OCI-LY1 (cell line): Measurements from ENCODE around the gene IMPA2.

Experiments
- H2AFZ ChIP-seq: fragments of 200-600 bp; sonication (generic), shearing (Covaris generic); 2 replicates; pipeline ENCODE4 v1.6.0; 2014; ENCODE audit warnings: antibody characterized with exemption, mild to moderate bottlenecking, low read length
- H3F3A ChIP-seq: fragments of 200-600 bp; sonication (generic), shearing (Covaris generic); 2 replicates; pipeline ENCODE4 v1.6.0; 2014; ENCODE audit warnings: mild to moderate bottlenecking, antibody characterized with exemption, low read length, moderate library complexity; ENCODE audit not compliant: insufficient read depth
- H3K27ac ChIP-seq: fragments of 200-600 bp; sonication (generic); 2 replicates; pipeline ENCODE4 v1.5.1; 2014; ENCODE audit warnings: low read length, mixed run types, mild to moderate bottlenecking, low read depth; ENCODE audit not compliant: poor library complexity, severe bottlenecking
- H3K27me3 ChIP-seq: fragments of 200-600 bp; sonication (generic); 2 replicates; pipeline ENCODE4 v1.6.0; 2014; ENCODE audit warnings: antibody characterized with exemption, mild to moderate bottlenecking, low read length, moderate library complexity; ENCODE audit not compliant: insufficient read depth
- H3K36me3 ChIP-seq: fragments of 200-600 bp; sonication (generic); 2 replicates; pipeline ENCODE4 v1.6.1; 2014; ENCODE audit warnings: mild to moderate bottlenecking, antibody characterized with exemption, low read length, moderate library complexity, mixed read lengths; ENCODE audit not compliant: insufficient read depth
- H3K4me1 ChIP-seq: fragments of 200-600 bp; sonication (generic); 2 replicates; pipeline ENCODE4 v1.5.1; 2014; ENCODE audit warnings: mild to moderate bottlenecking, low read length, moderate library complexity; ENCODE audit not compliant: insufficient read depth, severe bottlenecking
- H3K4me2 ChIP-seq: fragments of 200-600 bp; sonication (generic), shearing (Covaris generic); 2 replicates; pipeline ENCODE4 v1.6.1; 2014; ENCODE audit warnings: low read length
- H3K4me3 ChIP-seq: fragments of 200-600 bp; sonication (generic); 2 replicates; pipeline ENCODE4 v1.5.1; 2014; ENCODE audit warnings: low read length, low read depth, mild to moderate bottlenecking, mixed read lengths; ENCODE audit not compliant: poor library complexity, severe bottlenecking
- H3K79me2 ChIP-seq: fragments of 200-600 bp; shearing (Covaris generic); 2 replicates; pipeline ENCODE4 v1.6.1; 2016; ENCODE audit warnings: mixed run types, low read length, mixed read lengths; ENCODE audit not compliant: insufficient read depth
- H3K9ac ChIP-seq: fragments of 200-600 bp; sonication (generic), shearing (Covaris generic); 2 replicates; pipeline ENCODE4 v1.6.1; 2014; ENCODE audit warnings: mild to moderate bottlenecking, low read length, mixed read lengths
- H3K9me2 ChIP-seq: fragments of 200-600 bp; sonication (generic), shearing (Covaris generic); 2 replicates; pipeline ENCODE4 v1.6.1; 2014; ENCODE audit warnings: low read depth, mild to moderate bottlenecking, low read length, mixed read lengths
- H3K9me3 ChIP-seq: fragments of 200-600 bp; shearing (Covaris generic); 2 replicates; pipeline ENCODE4 v1.6.1; 2014; ENCODE audit warnings: low read length, mixed read lengths
- H4K20me1 ChIP-seq: fragments of 200-600 bp; sonication (generic), shearing (Covaris generic); 2 replicates; pipeline ENCODE4 v1.6.0; 2016; ENCODE audit warnings: mild to moderate bottlenecking, low read length; ENCODE audit not compliant: insufficient read depth
- CTCF ChIP-seq: fragments of 200-600 bp; sonication (generic), shearing (Covaris generic); IDR thresholded peaks from 2 replicates; pipeline ENCODE4 v1.5.1; 2017; ENCODE audit warnings: mild to moderate bottlenecking, antibody characterized with exemption, low read length, moderate library complexity, mixed read lengths
- EZH2 ChIP-seq: fragments of 200-600 bp; sonication (generic), shearing (Covaris generic); IDR thresholded peaks from 2 replicates; pipeline ENCODE4 v1.8.0; 2017; ENCODE audit warnings: borderline replicate concordance, mixed run types, mild to moderate bottlenecking, antibody characterized with exemption, low read length, moderate library complexity, mixed read lengths

IMPA2 gene

GRCh38 chr18:11989966-11990380 lies 8.7 kb downstream of the IMPA2 start:
- Histone ChIP-seq H3K4me2 (no peak overlapping the region), H3K27me3 (no peaks in the 10 kb centered on the region), H3K9me3 (no peaks in the 10 kb centered on the region), H3K36me3 (no peaks in the 10 kb centered on the region), H3K9me2 (no peaks in the 10 kb centered on the region), H3F3A (no peaks in the 10 kb centered on the region), H3K9ac (no peak overlapping the region), H4K20me1 (no peaks in the 10 kb centered on the region), H3K27ac (no peak overlapping the region), H3K4me1 (no peaks in the 10 kb centered on the region), H3K79me2 (no peaks in the 10 kb centered on the region), H3K4me3 (no peak overlapping the region), H2AFZ (no peak overlapping the region)
- TF ChIP-seq EZH2, result no peak
- no peak for TF ChIP-seq CTCF

GRCh38 chr18:11990539-11990938 lies 9.2 kb downstream of the IMPA2 start:
- Histone ChIP-seq H2AFZ (no peak overlapping the region), H3K36me3 (no peaks in the 10 kb centered on the region), H3K9me2 (no peaks in the 10 kb centered on the region), H3K4me3 (no peak overlapping the region), H3K27me3 (no peaks in the 10 kb centered on the region), H3K9me3 (no peaks in the 10 kb centered on the region), H4K20me1 (no peaks in the 10 kb centered on the region), H3K4me1 (no peaks in the 10 kb centered on the region), H3F3A (no peaks in the 10 kb centered on the region), H3K4me2 (no peak overlapping the region), H3K27ac (no peak overlapping the region), H3K9ac (no peak overlapping the region), H3K79me2 (no peaks in the 10 kb centered on the region)
- TF ChIP-seq EZH2, result no peak
- TF ChIP-seq CTCF, result no peak

- H3K9me2 ChIP-seq, result no peaks in the 10 kb centered on the region
- H3K27ac ChIP-seq, result no peak overlapping the region
- H4K20me1 ChIP-seq, result no peaks in the 10 kb centered on the region
- H2AFZ ChIP-seq, result no peak overlapping the region
- H3K27me3 ChIP-seq, result no peaks in the 10 kb centered on the region
- no peak for TF ChIP-seq CTCF
- no peak for TF ChIP-seq EZH2
- no peaks in the 10 kb centered on the region for H3K4me1 ChIP-seq
- H3K36me3 ChIP-seq, result no peaks in the 10 kb centered on the region
- no peaks in the 10 kb centered on the region for H3K79me2 ChIP-seq
- H3K4me2 ChIP-seq, result no peak overlapping the region
- H3K9ac ChIP-seq, result no peak overlapping the region
- no peak overlapping the region for H3K4me3 ChIP-seq
- H3F3A ChIP-seq, result no peaks in the 10 kb centered on the region
- no peaks in the 10 kb centered on the region for H3K9me3 ChIP-seq
These were observed 9.9 kb downstream of the IMPA2 start for GRCh38 chr18:11991021-11991795.
